H1 (cell line): ENCODE measurements around the gene MYBPH. TPM values are rescaled to one million over a fixed set of nuclear protein-coding genes. Genes with fewer than 3 reads are reported as not detected.

ENCODE experiments used
- CTCF ChIA-PET: fragments of 300-600 bp; sonication (Branson Sonifier 250); formaldehyde crosslinking; loops from one replicate; lab custom pipeline; 2021; ENCODE audit not compliant: partially characterized antibody; lab: Charles Lee
- POLR2A ChIA-PET: fragments of 300-600 bp; sonication (Branson Sonifier 250); formaldehyde crosslinking; loops from one replicate; lab custom pipeline; 2021; ENCODE audit warnings: inconsistent platforms; ENCODE audit not compliant: partially characterized antibody; lab: Charles Lee
- DNase-seq, 2 experiments: peaks; one replicate each; pipeline versions ENCODE4 v3.0.0 to v3.0.0-alpha.2; 2010 to 2022; ENCODE audit warnings: low spot score in 2 of 2, low read depth in 1 of 2, mixed read lengths in 1 of 2
- FAIRE-seq: peaks from 2 replicates; lab custom pipeline; 2011; peaks lifted over from hg19 to GRCh38; lab: Jason Lieb, UNC
- H2AFZ ChIP-seq: 2 replicates; pipeline ENCODE4 v1.8.1; 2012; ENCODE audit warnings: low read length, inconsistent platforms
- H2AK5ac ChIP-seq: 2 replicates; pipeline ENCODE4 v1.6.1; 2013; ENCODE audit warnings: low read depth, low read length
- H2BK120ac ChIP-seq: replicated peaks from 2 replicates; pipeline ENCODE3; 2013; ENCODE audit warnings: low read depth, low read length, inconsistent platforms
- H2BK12ac ChIP-seq: 2 replicates; pipeline ENCODE4 v1.6.1; 2013; ENCODE audit warnings: low read depth, low read length
- H2BK15ac ChIP-seq: 2 replicates; pipeline ENCODE4 v1.6.1; 2013; ENCODE audit warnings: low read length
- H2BK20ac ChIP-seq: 2 replicates; pipeline ENCODE4 v1.6.1; 2013; ENCODE audit warnings: low read length
- H2BK5ac ChIP-seq: 2 replicates; pipeline ENCODE4 v1.6.1; 2013; ENCODE audit warnings: low read depth, low read length
- H3K14ac ChIP-seq: 2 replicates; pipeline ENCODE4 v1.6.1; 2013; ENCODE audit warnings: inconsistent platforms; ENCODE audit not compliant: insufficient read length
- H3K18ac ChIP-seq: 2 replicates; pipeline ENCODE4 v1.6.1; 2013; ENCODE audit warnings: low read length; ENCODE audit errors: extremely low read depth
- H3K23ac ChIP-seq: 2 replicates; pipeline ENCODE4 v1.6.1; 2013; ENCODE audit warnings: inconsistent platforms; ENCODE audit not compliant: insufficient read length
- H3K23me2 ChIP-seq: 2 replicates; pipeline ENCODE4 v1.6.1; 2013; ENCODE audit warnings: low read depth, low read length
- H3K27ac ChIP-seq: 2 replicates; pipeline ENCODE4 v1.6.1; 2011; ENCODE audit warnings: low read depth, low read length, inconsistent platforms
- H3K27me3 ChIP-seq, 4 experiments: replicated peaks in 1 of 4; 1 replicate in 1 of 4; 2 replicates in 3 of 4; pipeline versions ENCODE4 v1.6.1 to v1.8.1; 2011 to 2013; ENCODE audit warnings: low read length in 3 of 4, mild to moderate bottlenecking in 3 of 4, inconsistent platforms in 2 of 4, mixed read lengths in 2 of 4, moderate library complexity in 1 of 4; ENCODE audit not compliant: control insufficient read depth in 3 of 4, insufficient read depth in 3 of 4; ENCODE audit errors: extremely low read depth in 1 of 4
- H3K36me3 ChIP-seq, 4 experiments: 2 replicates each; pipeline versions ENCODE4 v1.6.1 to v1.8.1; 2011 to 2013; ENCODE audit warnings: mild to moderate bottlenecking in 4 of 4, low read length in 3 of 4, moderate library complexity in 2 of 4, control low read depth in 1 of 4, inconsistent platforms in 1 of 4; ENCODE audit not compliant: insufficient read depth in 4 of 4, control insufficient read depth in 2 of 4
- H3K4ac ChIP-seq: replicated peaks from 2 replicates; pipeline ENCODE3; 2013; ENCODE audit warnings: low read length, low read depth, mixed read lengths, inconsistent platforms; ENCODE audit not compliant: insufficient read length
- H3K4me1 ChIP-seq, 4 experiments: replicated peaks in 1 of 4; 1 replicate in 1 of 4; 2 replicates in 3 of 4; pipeline versions ENCODE4 v1.6.1 to v1.8.1; 2011 to 2013; ENCODE audit warnings: low read length in 3 of 4, inconsistent platforms in 2 of 4, mixed read lengths in 1 of 4; ENCODE audit not compliant: insufficient read depth in 4 of 4, control insufficient read depth in 3 of 4
- H3K4me2 ChIP-seq, 2 experiments: 2 replicates each; pipeline versions ENCODE4 v1.6.1 to v1.8.1; 2011 to 2013; ENCODE audit warnings: low read depth in 2 of 2, low read length in 2 of 2, control low read depth in 1 of 2, inconsistent platforms in 1 of 2, mild to moderate bottlenecking in 1 of 2; ENCODE audit not compliant: insufficient read depth in 1 of 2
- H3K4me3 ChIP-seq, 4 experiments: fragments of 200-600, 300-600 bp in 1 of 4; sonication (generic), shearing (Covaris generic), sonication (Bioruptor Twin) in 1 of 4; 2 replicates each; pipeline versions ENCODE4 v1.5.1 to v1.8.1; 2011 to 2016; ENCODE audit warnings: low read length in 4 of 4, low read depth in 3 of 4, control low read depth in 2 of 4, inconsistent platforms in 2 of 4, mild to moderate bottlenecking in 2 of 4, mixed read lengths in 1 of 4, moderate library complexity in 1 of 4; ENCODE audit not compliant: insufficient read depth in 2 of 4; ENCODE audit errors: extremely low read depth in 1 of 4
- H3K56ac ChIP-seq: replicated peaks from 2 replicates; pipeline ENCODE3; 2013; ENCODE audit warnings: low read depth, mild to moderate bottlenecking, mixed read lengths, low read length, inconsistent platforms; ENCODE audit not compliant: insufficient read length
- H3K79me1 ChIP-seq: 2 replicates; pipeline ENCODE4 v1.6.1; 2013; ENCODE audit warnings: low read depth, low read length, control low read depth
- H3K79me2 ChIP-seq, 2 experiments: 2 replicates each; pipeline versions ENCODE4 v1.6.1 to v1.8.1; 2012 to 2013; ENCODE audit warnings: low read length in 2 of 2, mild to moderate bottlenecking in 2 of 2, inconsistent platforms in 1 of 2; ENCODE audit not compliant: insufficient read depth in 2 of 2, control insufficient read depth in 1 of 2
- H3K9ac ChIP-seq, 4 experiments: replicated peaks in 1 of 4; 1 replicate in 1 of 4; 2 replicates in 3 of 4; pipeline versions ENCODE4 v1.6.1 to v1.8.1; 2011 to 2013; ENCODE audit warnings: low read depth in 3 of 4, low read length in 3 of 4, control low read depth in 2 of 4, mild to moderate bottlenecking in 2 of 4, moderate library complexity in 2 of 4, inconsistent platforms in 1 of 4; ENCODE audit errors: extremely low read depth in 1 of 4
- H3K9me3 ChIP-seq, 2 experiments: 2 replicates each; pipeline versions ENCODE4 v1.6.1 to v1.8.1; 2012 to 2013; ENCODE audit warnings: mild to moderate bottlenecking in 2 of 2, moderate library complexity in 2 of 2, control low read depth in 1 of 2, inconsistent platforms in 1 of 2, low read depth in 1 of 2, low read length in 1 of 2, mixed read lengths in 1 of 2; ENCODE audit not compliant: insufficient read depth in 2 of 2
- H4K20me1 ChIP-seq, 2 experiments: replicated peaks in 1 of 2; 2 replicates each; pipeline versions ENCODE3 to v1.8.1; 2011 to 2013; ENCODE audit warnings: inconsistent platforms in 2 of 2, low read length in 2 of 2, mild to moderate bottlenecking in 1 of 2; ENCODE audit not compliant: insufficient read depth in 2 of 2, control insufficient read depth in 1 of 2
- H4K5ac ChIP-seq: 2 replicates; pipeline ENCODE4 v1.6.1; 2013; ENCODE audit warnings: low read length, low read depth, mixed read lengths, inconsistent platforms; ENCODE audit not compliant: insufficient read length
- H4K8ac ChIP-seq: 2 replicates; pipeline ENCODE4 v1.8.0; 2013; ENCODE audit warnings: mild to moderate bottlenecking, moderate library complexity, low read length, inconsistent platforms; ENCODE audit not compliant: insufficient read depth; ENCODE audit errors: extremely low read depth
- H4K91ac ChIP-seq: replicated peaks from 2 replicates; pipeline ENCODE3; 2013; ENCODE audit warnings: low read length, mixed read lengths, inconsistent platforms; ENCODE audit not compliant: insufficient read length
- CBX8 ChIP-seq: fragments of 300-800, 300-1000 bp; sonication (generic); IDR thresholded peaks from 2 replicates; pipeline ENCODE4 v1.7.1; 2016; ENCODE audit warnings: low read depth, low read length, borderline replicate concordance
- CEBPB ChIP-seq: IDR thresholded peaks from 2 replicates; pipeline ENCODE4 v1.6.1; 2012; ENCODE audit warnings: low read depth, low read length
- CHD1 ChIP-seq: IDR thresholded peaks from 2 replicates; pipeline ENCODE4 v1.6.1; 2012; ENCODE audit warnings: low read depth, low read length, improper control_type of control experiment
- CHD2 ChIP-seq: IDR thresholded peaks from 2 replicates; pipeline ENCODE4 v1.6.1; 2012; ENCODE audit warnings: low read length, improper control_type of control experiment
- CTBP2 ChIP-seq: IDR thresholded peaks from 2 replicates; pipeline ENCODE4 v1.7.0; 2011; ENCODE audit warnings: borderline replicate concordance, mild to moderate bottlenecking, moderate library complexity, mixed read lengths, low read length; ENCODE audit not compliant: insufficient read depth, insufficient read length
- NRF1 ChIP-seq: IDR thresholded peaks from 2 replicates; pipeline ENCODE4 v1.6.1; 2011; ENCODE audit warnings: mild to moderate bottlenecking, low read depth, low read length, improper control_type of control experiment
- PHF8 ChIP-seq: fragments of 200-600 bp; sonication (generic); conservative IDR thresholded peaks from 2 replicates; pipeline ENCODE4 v1.7.1; 2012; ENCODE audit warnings: low read depth, mild to moderate bottlenecking, inconsistent platforms, low read length, moderate library complexity
- POU5F1 ChIP-seq: IDR thresholded peaks from 2 replicates; pipeline ENCODE4 v1.6.1; 2011; ENCODE audit warnings: low read depth, mild to moderate bottlenecking, low read length, moderate library complexity
- RFX5 ChIP-seq: IDR thresholded peaks from 2 replicates; pipeline ENCODE4 v1.6.1; 2011; ENCODE audit warnings: low read depth, low read length, improper control_type of control experiment, borderline replicate concordance
- WGBS, 2 experiments: shearing (Covaris generic) in 1 of 2; methylation state at CpG; one replicate each; pipeline versions ENCODE4 v1.1.6 to v1.1.7; 2013 to 2015; ENCODE audit warnings: low lambda C conversion rate in 2 of 2, mixed read lengths in 2 of 2, inconsistent platforms in 1 of 2, low coverage in 1 of 2, missing lambda C conversion rate in 1 of 2; ENCODE audit not compliant: insufficient replicate concordance in 2 of 2, insufficient coverage in 1 of 2, insufficient read length in 1 of 2; ENCODE audit errors: extremely low coverage in 1 of 2, missing lambda C conversion rate in 1 of 2; 5-methylcytosine and 5-hydroxymethylcytosine counted together
- polyA plus RNA-seq, 7 experiments: library from polyadenylated mRNA; depleted of rRNA in 3 of 7; stranded (reverse) in 5 of 7; unstranded in 2 of 7; fragments of >200 nt in 5 of 7; fragments of 200-250 nt in 2 of 7; gene quantifications; 1 replicate in 5 of 7; 2 replicates in 1 of 7; 4 replicates in 1 of 7; pipeline versions ENCODE4 v1.2.1 to v1.2.3, GENCODE V29; 2011 to 2013; ENCODE audit warnings: missing spikeins in 2 of 7, mixed read lengths in 2 of 7
- total RNA-seq: library from RNA; stranded (reverse); fragmentation: NEBNext Ultra II Directional; extraction: Animal tissue kit (Norgen Biotek cat#: 25700); gene quantifications from 2 replicates; pipeline ENCODE4 v1.2.1, GENCODE V29; 2021
- TF ChIP-seq, protein P1 (sequence below): IDR thresholded peaks from 2 replicates; pipeline ENCODE4 v1.6.1; 2011; ENCODE audit warnings: low read depth, mild to moderate bottlenecking, low read length; ENCODE audit not compliant: insufficient read depth
- TF ChIP-seq, protein P2 (sequence below): IDR thresholded peaks from 2 replicates; pipeline ENCODE4 v1.6.1; 2011; ENCODE audit warnings: low read length, improper control_type of control experiment
- TF ChIP-seq, protein P3 (sequence below): IDR thresholded peaks from 2 replicates; pipeline ENCODE4 v1.6.1; 2012; ENCODE audit warnings: inconsistent platforms

The MYBPH gene
- total and polyA plus RNA-seq, 2 of the 8 experiments (the other 6 are each of a cell fraction or from before 2014, with no cell fraction given): not detected

DNA sequence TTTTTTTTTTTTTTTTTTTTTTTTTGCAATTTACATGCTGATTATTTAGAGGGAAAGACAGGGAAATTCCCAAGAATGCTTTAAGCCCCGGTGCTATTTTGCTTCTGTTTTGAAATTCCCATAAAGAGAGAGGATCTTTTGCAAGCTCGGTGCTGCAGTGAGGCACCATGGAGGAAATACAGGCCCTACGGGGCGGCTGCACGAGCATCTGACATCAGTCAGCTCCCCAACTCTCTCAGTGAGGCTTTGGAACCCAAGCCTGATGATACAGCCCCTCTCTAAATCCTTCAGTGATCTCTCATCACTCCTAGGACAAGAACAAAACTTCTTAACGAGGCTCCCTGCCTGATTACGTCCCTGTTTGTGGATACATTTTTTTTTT is 11.7 kb upstream of the MYBPH start:
- Histone ChIP-seq H3K23ac (no peak overlapping the region), H2BK12ac (no peak overlapping the region), H2AFZ (peak overlapping the region; percentile 86), H4K8ac (no peak overlapping the region), H2BK120ac (no peak overlapping the region), H4K20me1 (no peaks in the 10 kb centered on the region), H3K27me3 (no peaks in the 10 kb centered on the region), H3K79me1 (no peaks in the 10 kb centered on the region), H3K27ac (no peak overlapping the region), H3K4me2 (peak overlapping the region in 1 of 2 experiments; percentile 59; a peak in 2 of 4 replicates), H3K79me2 (no peaks in the 10 kb centered on the region), H3K4ac (no peak overlapping the region), H3K9me3 (no peaks in the 10 kb centered on the region), H4K91ac (no peak overlapping the region), H4K5ac (no peak overlapping the region), H3K4me3 (no peak overlapping the region), H2BK15ac (no peak overlapping the region), H2AK5ac (no peak overlapping the region), H3K56ac (no peak overlapping the region), H2BK5ac (no peak overlapping the region), H3K4me1 (peaks cover 6 to 17% (median 11%) of the 10 kb centered on the region in 4 experiments), H3K9ac (no peak overlapping the region), H3K36me3 (no peaks in the 10 kb centered on the region), H3K14ac (no peak overlapping the region), H2BK20ac (0 out of 2 replicates have a peak overlapping the region, but pooled peaks have one; percentile 36), H3K18ac (peak overlapping the region; percentile 15; the same call in 1 of the 2 replicates), H3K23me2 (no peaks in the 10 kb centered on the region)
- ChIA-PET CTCF (interaction anchor here (0.6 to 5.7 kb wide), 13 partner anchors 19 to 300 kb away, joined by 3 to 33 read pairs (median 5); partner anchors contain the start of gene ADORA1), POLR2A (interaction anchor here (1.2 kb wide), 1 partner anchor 180 kb away, joined by 3 read pairs; the partner anchor contains the start of gene TMEM183A)
- WGBS, 2 experiments: 53% methylated on average over 7 of the region's 7 CpGs; no CpG with 5 or more reads in 1 of the 2 experiments
- FAIRE-seq (no peak), DNase-seq (no peak)
- TF ChIP-seq CTBP2 (no peak), RFX5 (no peak), CHD2 (no peak), NRF1 (no peak), PHF8 (no peak), CEBPB (no peak), CBX8 (no peak), CHD1 (no peak), POU5F1 (no peak)
- TF ChIP-seq, protein P1, sequence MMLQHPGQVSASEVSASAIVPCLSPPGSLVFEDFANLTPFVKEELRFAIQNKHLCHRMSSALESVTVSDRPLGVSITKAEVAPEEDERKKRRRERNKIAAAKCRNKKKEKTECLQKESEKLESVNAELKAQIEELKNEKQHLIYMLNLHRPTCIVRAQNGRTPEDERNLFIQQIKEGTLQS: no peak
- TF ChIP-seq, protein P2, sequence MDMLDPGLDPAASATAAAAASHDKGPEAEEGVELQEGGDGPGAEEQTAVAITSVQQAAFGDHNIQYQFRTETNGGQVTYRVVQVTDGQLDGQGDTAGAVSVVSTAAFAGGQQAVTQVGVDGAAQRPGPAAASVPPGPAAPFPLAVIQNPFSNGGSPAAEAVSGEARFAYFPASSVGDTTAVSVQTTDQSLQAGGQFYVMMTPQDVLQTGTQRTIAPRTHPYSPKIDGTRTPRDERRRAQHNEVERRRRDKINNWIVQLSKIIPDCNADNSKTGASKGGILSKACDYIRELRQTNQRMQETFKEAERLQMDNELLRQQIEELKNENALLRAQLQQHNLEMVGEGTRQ: no peak
- TF ChIP-seq, protein P3, sequence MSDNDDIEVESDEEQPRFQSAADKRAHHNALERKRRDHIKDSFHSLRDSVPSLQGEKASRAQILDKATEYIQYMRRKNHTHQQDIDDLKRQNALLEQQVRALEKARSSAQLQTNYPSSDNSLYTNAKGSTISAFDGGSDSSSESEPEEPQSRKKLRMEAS: no peak
